Panc1 (cell line): Measurements from ENCODE around the gene AP5Z1. TPM values are rescaled to one million over a fixed set of nuclear protein-coding genes. Genes with fewer than 3 reads are reported as not detected.

Source experiments
- ATAC-seq: fragments of 200-7000 bp; cut with Tn5 transposase; 2 replicates; pipeline ENCODE4 v1.9.1; 2020; ENCODE audit warnings: mild to moderate bottlenecking, moderate library complexity
- BruUV-seq: library from RNA; stranded (reverse); fragments of 400-500 nt; replicated peaks from 2 replicates; lab custom pipeline; 2021; lab: Mats Ljungman, UMichigan
- CTCF ChIA-PET: fragments of 300-600 bp; sonication (Branson Sonifier 250); formaldehyde crosslinking; loops from one replicate; lab custom pipeline; 2022; ENCODE audit warnings: antibody characterized with exemption; lab: Charles Lee
- POLR2A ChIA-PET: fragments of 300-600 bp; sonication (Branson Sonifier 250); formaldehyde crosslinking; loops from one replicate; lab custom pipeline; 2022; ENCODE audit warnings: antibody characterized with exemption; lab: Charles Lee
- DNase-seq: peaks from one replicate; pipeline ENCODE4 v3.0.0-alpha.2; 2010; ENCODE audit warnings: low read depth, low spot score
- H3K27ac ChIP-seq: 2 replicates; pipeline ENCODE4 v1.5.1; 2011; ENCODE audit warnings: mild to moderate bottlenecking, low read length, inconsistent platforms
- H3K27me3 ChIP-seq: fragments of 200-500 bp; sonication (Bioruptor generic); 2 replicates; pipeline ENCODE4 v1.6.0; 2014; ENCODE audit warnings: low read length, inconsistent platforms; ENCODE audit not compliant: control insufficient read depth, insufficient read depth
- H3K36me3 ChIP-seq: fragments of 200-500 bp; sonication (Bioruptor generic); 2 replicates; pipeline ENCODE4 v1.5.1; 2014; ENCODE audit warnings: inconsistent platforms, mild to moderate bottlenecking, low read length, moderate library complexity; ENCODE audit not compliant: control insufficient read depth, insufficient read depth
- H3K4me1 ChIP-seq: 2 replicates; pipeline ENCODE4 v1.5.1; 2011; ENCODE audit warnings: inconsistent platforms, mild to moderate bottlenecking, low read length, moderate library complexity; ENCODE audit not compliant: control insufficient read depth, insufficient read depth
- H3K4me3 ChIP-seq, 2 experiments: 2 replicates each; pipeline ENCODE4 v1.5.1; 2011 to 2012; ENCODE audit warnings: low read depth in 2 of 2, low read length in 2 of 2, mild to moderate bottlenecking in 2 of 2, inconsistent platforms in 1 of 2, moderate library complexity in 1 of 2
- H3K9me3 ChIP-seq: fragments of 200-500 bp; sonication (Bioruptor generic); 2 replicates; pipeline ENCODE4 v1.5.1; 2014; ENCODE audit warnings: low read depth, mild to moderate bottlenecking, inconsistent platforms, low read length, moderate library complexity; ENCODE audit not compliant: control insufficient read depth, insufficient read depth
- CTCF ChIP-seq: fragments of 450-650 bp; IDR thresholded peaks from 2 replicates; pipeline ENCODE4 v1.5.1; 2017; ENCODE audit warnings: mild to moderate bottlenecking
- POLR2AphosphoS5 ChIP-seq: IDR thresholded peaks from 2 replicates; pipeline ENCODE4 v1.6.1; 2012; ENCODE audit warnings: mild to moderate bottlenecking, low read depth, low read length, moderate library complexity
- SIN3A ChIP-seq: IDR thresholded peaks from 2 replicates; pipeline ENCODE4 v1.6.1; 2012; ENCODE audit warnings: low read depth, mild to moderate bottlenecking, low read length, moderate library complexity, borderline replicate concordance; ENCODE audit not compliant: insufficient read depth
- TCF7L2 ChIP-seq: IDR thresholded peaks from 2 replicates; pipeline ENCODE4 v1.6.1; 2011; ENCODE audit warnings: mild to moderate bottlenecking, low read depth, low read length, inconsistent platforms
- in situ Hi-C: cut with HindIII; loops from 2 replicates; pipeline ENCODE4 v1.10.0; 2016; ENCODE audit warnings: low sequenced_read_pairs, low pct_unique_long_range_greater_than_20kb
- intact Hi-C: fragments of 100-400 bp; cut with micrococcal nuclease; formaldehyde crosslinking; loops from one replicate; pipeline ENCODE4 v1.10.0; 2022; ENCODE audit not compliant: unreplicated experiment
- total RNA-seq: library from RNA; stranded (reverse); gene quantifications from one replicate; pipeline ENCODE4 v1.2.1, GENCODE V29; 2021; ENCODE audit not compliant: unreplicated experiment
- TF ChIP-seq, protein P1 (sequence below), 2 experiments: IDR thresholded peaks; 2 replicates each; pipeline ENCODE4 v1.6.1; 2011 to 2012; ENCODE audit warnings: low read depth in 2 of 2, control low read depth in 1 of 2, low read length in 1 of 2, mild to moderate bottlenecking in 1 of 2, moderate library complexity in 1 of 2; ENCODE audit not compliant: insufficient read depth in 1 of 2

AP5Z1 gene
- total RNA-seq, 1 experiment from 2014 or later = 100.0 TPM

DNA sequence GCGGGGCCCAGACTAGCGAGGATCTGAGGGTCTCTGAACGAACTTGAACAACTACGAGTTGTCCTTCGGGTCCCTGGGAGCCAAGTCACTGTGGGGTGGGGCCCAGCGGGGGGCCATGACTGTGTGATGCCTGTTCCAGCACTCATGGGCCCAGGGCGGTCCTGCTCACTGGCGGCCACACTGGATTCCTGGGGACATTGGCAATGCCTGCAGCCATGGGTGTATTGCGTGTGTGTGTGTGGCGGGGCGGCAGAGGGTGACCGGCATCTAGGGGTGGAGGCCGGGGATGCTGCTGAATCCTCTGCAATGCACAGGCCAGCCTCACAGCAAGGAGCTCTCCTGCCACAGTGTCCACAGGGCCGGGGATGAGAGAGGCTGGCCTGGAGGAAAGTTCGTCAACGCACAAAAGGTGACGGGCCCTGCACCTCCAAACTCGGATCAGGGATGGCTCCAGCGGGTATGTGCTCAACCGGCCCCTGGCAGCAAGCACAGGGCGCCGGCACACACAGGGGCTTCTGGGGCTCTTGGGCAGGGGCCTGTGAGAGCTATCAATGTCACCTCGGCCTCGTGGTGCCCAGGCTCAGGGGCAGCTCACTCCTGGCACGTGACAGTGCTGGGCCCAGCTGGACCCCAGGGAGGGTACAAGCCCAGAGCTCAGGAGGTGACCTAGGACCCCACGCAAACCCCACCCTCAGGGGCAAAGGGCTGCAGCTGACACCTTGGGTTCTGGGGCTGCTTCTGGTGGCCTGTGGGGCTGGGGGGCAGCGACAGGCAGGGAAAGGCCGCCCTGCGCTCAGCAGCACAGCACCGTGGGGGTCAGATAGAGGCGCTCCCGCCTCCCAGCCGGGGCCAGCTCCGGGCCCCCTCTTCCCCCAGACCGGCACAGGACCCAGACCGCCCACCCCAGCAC, 58.5 kb downstream of the AP5Z1 start:
- ChIA-PET CTCF (interaction anchor here (0.5 to 0.6 kb wide), 3 partner anchors 43 to 256 kb away, joined by 3 to 4 read pairs (median 4); no protein-coding TSS in a partner anchor), POLR2A (no interaction called here)
- Histone ChIP-seq H3K27ac (no peak overlapping the region), H3K4me3 (no peak overlapping the region), H3K4me1 (no peaks in the 10 kb centered on the region), H3K27me3 (no peaks in the 10 kb centered on the region), H3K9me3 (no peaks in the 10 kb centered on the region), H3K36me3 (no peaks in the 10 kb centered on the region)
- TF ChIP-seq POLR2AphosphoS5 = no peak
- intact Hi-C loops = loop anchor here (5.0 kb wide), 1 partner anchor 138 kb away; no protein-coding TSS in a partner anchor
- BruUV-seq = no TSS peak
- in situ Hi-C loops = no loop called here
- ATAC-seq = no peak
- DNase-seq = no peak

- POLR2A ChIA-PET = no interaction called here
- in situ Hi-C loops (no loop called here), intact Hi-C loops (loop anchor here (5.0 kb wide), 1 partner anchor 138 kb away; no protein-coding TSS in a partner anchor)
- no peaks in the 10 kb centered on the region for H3K36me3 ChIP-seq
- no peaks in the 10 kb centered on the region for H3K27me3 ChIP-seq
- no TSS peak for BruUV-seq
- TF ChIP-seq CTCF (no peak), TCF7L2 (no peak), POLR2AphosphoS5 (no peak), SIN3A (no peak)
- TF ChIP-seq, protein P1, sequence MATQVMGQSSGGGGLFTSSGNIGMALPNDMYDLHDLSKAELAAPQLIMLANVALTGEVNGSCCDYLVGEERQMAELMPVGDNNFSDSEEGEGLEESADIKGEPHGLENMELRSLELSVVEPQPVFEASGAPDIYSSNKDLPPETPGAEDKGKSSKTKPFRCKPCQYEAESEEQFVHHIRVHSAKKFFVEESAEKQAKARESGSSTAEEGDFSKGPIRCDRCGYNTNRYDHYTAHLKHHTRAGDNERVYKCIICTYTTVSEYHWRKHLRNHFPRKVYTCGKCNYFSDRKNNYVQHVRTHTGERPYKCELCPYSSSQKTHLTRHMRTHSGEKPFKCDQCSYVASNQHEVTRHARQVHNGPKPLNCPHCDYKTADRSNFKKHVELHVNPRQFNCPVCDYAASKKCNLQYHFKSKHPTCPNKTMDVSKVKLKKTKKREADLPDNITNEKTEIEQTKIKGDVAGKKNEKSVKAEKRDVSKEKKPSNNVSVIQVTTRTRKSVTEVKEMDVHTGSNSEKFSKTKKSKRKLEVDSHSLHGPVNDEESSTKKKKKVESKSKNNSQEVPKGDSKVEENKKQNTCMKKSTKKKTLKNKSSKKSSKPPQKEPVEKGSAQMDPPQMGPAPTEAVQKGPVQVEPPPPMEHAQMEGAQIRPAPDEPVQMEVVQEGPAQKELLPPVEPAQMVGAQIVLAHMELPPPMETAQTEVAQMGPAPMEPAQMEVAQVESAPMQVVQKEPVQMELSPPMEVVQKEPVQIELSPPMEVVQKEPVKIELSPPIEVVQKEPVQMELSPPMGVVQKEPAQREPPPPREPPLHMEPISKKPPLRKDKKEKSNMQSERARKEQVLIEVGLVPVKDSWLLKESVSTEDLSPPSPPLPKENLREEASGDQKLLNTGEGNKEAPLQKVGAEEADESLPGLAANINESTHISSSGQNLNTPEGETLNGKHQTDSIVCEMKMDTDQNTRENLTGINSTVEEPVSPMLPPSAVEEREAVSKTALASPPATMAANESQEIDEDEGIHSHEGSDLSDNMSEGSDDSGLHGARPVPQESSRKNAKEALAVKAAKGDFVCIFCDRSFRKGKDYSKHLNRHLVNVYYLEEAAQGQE (IDR thresholded peaks at IDR 0.05; ENCODE audit: insufficient read depth in 1 of 2, low read depth in 2 of 2, low read length in 1 of 2) = no peak
- no peaks in the 10 kb centered on the region for H3K9me3 ChIP-seq
- CTCF ChIA-PET = interaction anchor here (0.5 kb wide), 1 partner anchor 256 kb away, joined by 4 read pairs; no protein-coding TSS in a partner anchor
- ATAC-seq (no peak), DNase-seq (no peak)
- H3K4me1 ChIP-seq = no peaks in the 10 kb centered on the region
- no peak overlapping the region for H3K27ac ChIP-seq
- H3K4me3 ChIP-seq = no peak overlapping the region
These were observed 59.4 kb downstream of the AP5Z1 start for GRCh38 chr7:4834601-4835397.
